Neural cell (in vitro differentiated cells): ENCODE results near the gene CISH. TPM values are rescaled to one million over a fixed set of nuclear protein-coding genes. Genes with fewer than 3 reads are reported as not detected.

Experiments used
- H2AFZ ChIP-seq: fragments of 200-600, 300-800 bp; sonication (generic), shearing (Covaris generic); 2 replicates; pipeline ENCODE4 v1.6.0; 2014; ENCODE audit warnings: low read depth, mild to moderate bottlenecking, antibody characterized with exemption, low read length, moderate library complexity
- H3F3A ChIP-seq: fragments of 200-600 bp; shearing (Covaris generic); 2 replicates; pipeline ENCODE4 v1.6.1; 2016; ENCODE audit warnings: mild to moderate bottlenecking, moderate library complexity, mixed read lengths, antibody characterized with exemption, low read length; ENCODE audit not compliant: insufficient read depth, poor library complexity, severe bottlenecking
- H3K27ac ChIP-seq: fragments of 200-600, 300-800 bp; sonication (generic), shearing (Covaris generic); 2 replicates; pipeline ENCODE4 v1.5.1; 2014; ENCODE audit warnings: mild to moderate bottlenecking, low read length, moderate library complexity
- H3K27me3 ChIP-seq: fragments of 300-800, 200-600 bp; sonication (generic), shearing (Covaris generic); 2 replicates; pipeline ENCODE4 v1.6.0; 2014; ENCODE audit warnings: mild to moderate bottlenecking, low read depth, low read length, moderate library complexity; ENCODE audit not compliant: insufficient read depth
- H3K36me3 ChIP-seq: fragments of 300-800, 200-600 bp; sonication (generic), shearing (Covaris generic); 2 replicates; pipeline ENCODE4 v1.5.1; 2014; ENCODE audit warnings: mild to moderate bottlenecking, antibody characterized with exemption, low read length, moderate library complexity; ENCODE audit not compliant: insufficient read depth
- H3K4me2 ChIP-seq: fragments of 300-800, 200-600 bp; sonication (generic), shearing (Covaris generic); 2 replicates; pipeline ENCODE4 v1.6.0; 2014; ENCODE audit warnings: mild to moderate bottlenecking, low read length
- H3K4me3 ChIP-seq: fragments of 300-800, 200-600 bp; sonication (generic), shearing (Covaris generic); 2 replicates; pipeline ENCODE4 v1.5.1; 2014; ENCODE audit warnings: mild to moderate bottlenecking, low read length, moderate library complexity
- H3K79me2 ChIP-seq: fragments of 200-600 bp; shearing (Covaris generic); replicated peaks from 2 replicates; pipeline ENCODE4 v1.6.0; 2014; ENCODE audit warnings: mild to moderate bottlenecking, low read length, moderate library complexity; ENCODE audit not compliant: insufficient read depth
- H3K9ac ChIP-seq: fragments of 300-800, 200-600 bp; sonication (generic), shearing (Covaris generic); 2 replicates; pipeline ENCODE4 v1.6.1; 2016; ENCODE audit warnings: mild to moderate bottlenecking, low read length, mixed read lengths
- H3K9me2 ChIP-seq: fragments of 200-600 bp; shearing (Covaris generic); 2 replicates; pipeline ENCODE4 v1.6.1; 2016; ENCODE audit warnings: mild to moderate bottlenecking, low read length, mixed read lengths; ENCODE audit not compliant: insufficient read depth
- H3K9me3 ChIP-seq: fragments of 200-600, 300-800 bp; sonication (generic), shearing (Covaris generic); 2 replicates; pipeline ENCODE4 v1.6.1; 2016; ENCODE audit warnings: mild to moderate bottlenecking, mixed run types, low read length, moderate library complexity, mixed read lengths
- H4K20me1 ChIP-seq: fragments of 200-600 bp; shearing (Covaris generic); 2 replicates; pipeline ENCODE4 v1.6.1; 2016; ENCODE audit warnings: mild to moderate bottlenecking, mixed run types; ENCODE audit not compliant: insufficient read depth
- EP300 ChIP-seq: fragments of 450-650 bp; conservative IDR thresholded peaks from 2 replicates; pipeline ENCODE4 v1.6.1; 2014; ENCODE audit warnings: antibody characterized with exemption, mild to moderate bottlenecking, moderate library complexity; ENCODE audit not compliant: poor library complexity, severe bottlenecking
- EZH2 ChIP-seq: fragments of 200-600, 300-800 bp; shearing (Covaris generic), sonication (generic); IDR thresholded peaks from 2 replicates; pipeline ENCODE4 v1.6.1; 2014; ENCODE audit warnings: antibody characterized with exemption, low read length, borderline replicate concordance, mild to moderate bottlenecking; ENCODE audit not compliant: insufficient read depth, poor library complexity, severe bottlenecking
- MXI1 ChIP-seq: fragments of 450-650 bp; conservative IDR thresholded peaks from 2 replicates; pipeline ENCODE4 v1.6.1; 2014; ENCODE audit warnings: antibody characterized with exemption, mild to moderate bottlenecking; ENCODE audit not compliant: poor library complexity, severe bottlenecking
- POLR2AphosphoS5 ChIP-seq: IDR thresholded peaks from 2 replicates; pipeline ENCODE4 v1.6.1; 2012
- RAD21 ChIP-seq: fragments of 450-650 bp; conservative IDR thresholded peaks from 2 replicates; pipeline ENCODE4 v1.6.1; 2014; ENCODE audit warnings: antibody characterized with exemption, mild to moderate bottlenecking, moderate library complexity
- SMC3 ChIP-seq: fragments of 450-650 bp; conservative IDR thresholded peaks from 2 replicates; pipeline ENCODE4 v1.6.1; 2014; ENCODE audit warnings: antibody characterized with exemption, mild to moderate bottlenecking, moderate library complexity; ENCODE audit not compliant: poor library complexity
- TAF1 ChIP-seq: IDR thresholded peaks from 2 replicates; pipeline ENCODE4 v1.6.1; 2012; ENCODE audit warnings: low read depth
- polyA plus RNA-seq: library from polyadenylated mRNA; depleted of rRNA; stranded (reverse); fragments of >200 nt; gene quantifications from 2 replicates; pipeline ENCODE4 v1.2.3, GENCODE V29; 2014
- TF ChIP-seq, protein P1 (sequence below): fragments of 450-650 bp; IDR thresholded peaks from 2 replicates; pipeline ENCODE4 v1.5.1; 2014; ENCODE audit warnings: antibody characterized with exemption, mild to moderate bottlenecking, moderate library complexity; ENCODE audit not compliant: poor library complexity, severe bottlenecking
- TF ChIP-seq, protein P2 (sequence below): IDR thresholded peaks from 2 replicates; pipeline ENCODE4 v1.6.1; 2012; ENCODE audit warnings: borderline replicate concordance

Gene CISH
- polyA plus RNA-seq, 1 donor from 2014 or later = not detected

DNA sequence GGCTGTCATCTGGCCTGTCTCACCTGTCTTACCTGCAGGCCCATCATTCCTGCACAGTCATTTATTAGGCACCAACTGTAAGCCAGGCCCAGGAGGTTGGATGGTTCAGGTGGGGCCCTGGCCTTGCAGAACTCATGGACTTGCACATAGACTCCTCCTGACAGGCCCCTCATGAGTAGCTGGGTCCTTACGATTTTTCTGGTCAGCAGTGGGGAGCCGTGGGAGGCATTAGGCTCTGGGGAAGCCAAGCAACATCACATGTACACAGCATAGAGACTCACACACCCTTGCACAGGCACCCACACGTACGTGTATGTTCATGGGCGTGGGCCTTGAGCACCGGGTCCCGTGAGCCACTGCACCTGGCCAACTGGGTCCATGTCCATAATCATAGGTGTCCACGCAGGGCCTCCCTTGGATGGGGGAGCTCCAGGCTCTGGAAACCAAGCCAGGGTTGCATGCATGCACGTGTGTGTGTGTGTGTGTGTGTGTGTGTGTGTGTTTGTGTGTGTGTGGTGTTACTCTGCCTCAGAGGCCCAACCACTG lies 20.3 kb downstream of the CISH start (continued):
- TF ChIP-seq EP300 = no peak

- Histone ChIP-seq H3K4me2 (no peak overlapping the region), H3K9me3 (no peaks in the 10 kb centered on the region), H4K20me1 (no peaks in the 10 kb centered on the region), H3K27me3 (no peaks in the 10 kb centered on the region), H3K79me2 (no peaks in the 10 kb centered on the region), H3K9ac (no peak overlapping the region), H3F3A (no peaks in the 10 kb centered on the region), H3K9me2 (no peaks in the 10 kb centered on the region), H3K36me3 (no peaks in the 10 kb centered on the region), H3K27ac (no peak overlapping the region), H3K4me3 (no peak overlapping the region), H2AFZ (no peak overlapping the region)
- TF ChIP-seq EP300 (no peak), RAD21 (no peak), TAF1 (no peak), EZH2 (no peak), MXI1 (no peak), POLR2AphosphoS5 (no peak), SMC3 (no peak)
- TF ChIP-seq, protein P1, sequence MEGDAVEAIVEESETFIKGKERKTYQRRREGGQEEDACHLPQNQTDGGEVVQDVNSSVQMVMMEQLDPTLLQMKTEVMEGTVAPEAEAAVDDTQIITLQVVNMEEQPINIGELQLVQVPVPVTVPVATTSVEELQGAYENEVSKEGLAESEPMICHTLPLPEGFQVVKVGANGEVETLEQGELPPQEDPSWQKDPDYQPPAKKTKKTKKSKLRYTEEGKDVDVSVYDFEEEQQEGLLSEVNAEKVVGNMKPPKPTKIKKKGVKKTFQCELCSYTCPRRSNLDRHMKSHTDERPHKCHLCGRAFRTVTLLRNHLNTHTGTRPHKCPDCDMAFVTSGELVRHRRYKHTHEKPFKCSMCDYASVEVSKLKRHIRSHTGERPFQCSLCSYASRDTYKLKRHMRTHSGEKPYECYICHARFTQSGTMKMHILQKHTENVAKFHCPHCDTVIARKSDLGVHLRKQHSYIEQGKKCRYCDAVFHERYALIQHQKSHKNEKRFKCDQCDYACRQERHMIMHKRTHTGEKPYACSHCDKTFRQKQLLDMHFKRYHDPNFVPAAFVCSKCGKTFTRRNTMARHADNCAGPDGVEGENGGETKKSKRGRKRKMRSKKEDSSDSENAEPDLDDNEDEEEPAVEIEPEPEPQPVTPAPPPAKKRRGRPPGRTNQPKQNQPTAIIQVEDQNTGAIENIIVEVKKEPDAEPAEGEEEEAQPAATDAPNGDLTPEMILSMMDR = no peak
- TF ChIP-seq, protein P2, sequence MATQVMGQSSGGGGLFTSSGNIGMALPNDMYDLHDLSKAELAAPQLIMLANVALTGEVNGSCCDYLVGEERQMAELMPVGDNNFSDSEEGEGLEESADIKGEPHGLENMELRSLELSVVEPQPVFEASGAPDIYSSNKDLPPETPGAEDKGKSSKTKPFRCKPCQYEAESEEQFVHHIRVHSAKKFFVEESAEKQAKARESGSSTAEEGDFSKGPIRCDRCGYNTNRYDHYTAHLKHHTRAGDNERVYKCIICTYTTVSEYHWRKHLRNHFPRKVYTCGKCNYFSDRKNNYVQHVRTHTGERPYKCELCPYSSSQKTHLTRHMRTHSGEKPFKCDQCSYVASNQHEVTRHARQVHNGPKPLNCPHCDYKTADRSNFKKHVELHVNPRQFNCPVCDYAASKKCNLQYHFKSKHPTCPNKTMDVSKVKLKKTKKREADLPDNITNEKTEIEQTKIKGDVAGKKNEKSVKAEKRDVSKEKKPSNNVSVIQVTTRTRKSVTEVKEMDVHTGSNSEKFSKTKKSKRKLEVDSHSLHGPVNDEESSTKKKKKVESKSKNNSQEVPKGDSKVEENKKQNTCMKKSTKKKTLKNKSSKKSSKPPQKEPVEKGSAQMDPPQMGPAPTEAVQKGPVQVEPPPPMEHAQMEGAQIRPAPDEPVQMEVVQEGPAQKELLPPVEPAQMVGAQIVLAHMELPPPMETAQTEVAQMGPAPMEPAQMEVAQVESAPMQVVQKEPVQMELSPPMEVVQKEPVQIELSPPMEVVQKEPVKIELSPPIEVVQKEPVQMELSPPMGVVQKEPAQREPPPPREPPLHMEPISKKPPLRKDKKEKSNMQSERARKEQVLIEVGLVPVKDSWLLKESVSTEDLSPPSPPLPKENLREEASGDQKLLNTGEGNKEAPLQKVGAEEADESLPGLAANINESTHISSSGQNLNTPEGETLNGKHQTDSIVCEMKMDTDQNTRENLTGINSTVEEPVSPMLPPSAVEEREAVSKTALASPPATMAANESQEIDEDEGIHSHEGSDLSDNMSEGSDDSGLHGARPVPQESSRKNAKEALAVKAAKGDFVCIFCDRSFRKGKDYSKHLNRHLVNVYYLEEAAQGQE = no peak
These were observed 22.7 kb downstream of the CISH start for GRCh38 chr3:50588759-50589433.
